CD4-positive, alpha-beta T cell treated with Interleukin-12 subunit alpha and Interleukin-12 subunit beta, for 1 hour (primary cell): ENCODE results near the gene CERK.

Source experiments
- DNase-seq: peaks from one replicate; pipeline ENCODE4 v3.0.0-alpha.2; 2020

CERK gene

GRCh38 chr22:46764779-46765485 lies 26.9 kb upstream of the CERK start:
- DNase-seq: no peak

GRCh38 chr22:46764140-46764680 lies 26.2 kb upstream of the CERK start:
- no peak for DNase-seq

GRCh38 chr22:46763051-46763705 lies 25.1 kb upstream of the CERK start:
- DNase-seq: peak; percentile 58

GRCh38 chr22:46762238-46763050 lies 24.4 kb upstream of the CERK start, which contains the start of gene TBC1D22A:
Gene TBC1D22A, plus strand, starts transcription at chr22:46762650. Its CDS starts 137 bp downstream, at chr22:46762787.
- DNase-seq: peak; percentile 95

GRCh38 chr22:46761539-46762237 lies 23.6 kb upstream of the CERK start:
- DNase-seq: no peak

GRCh38 chr22:46761017-46761416 lies 23.0 kb upstream of the CERK start:
- no peak for DNase-seq

GRCh38 chr22:46758867-46759290 lies 20.8 kb upstream of the CERK start:
- peak; percentile 70 for DNase-seq

- DNase-seq: no peak
Observed at GRCh38 chr22:46758121-46758520, 20.1 kb upstream of the CERK start.

- DNase-seq: no peak
Observed at GRCh38 chr22:46757104-46757503, 19.1 kb upstream of the CERK start.

- no peak for DNase-seq
Observed at GRCh38 chr22:46756097-46756496, 18.0 kb upstream of the CERK start.

GRCh38 chr22:46755525-46755924 lies 17.5 kb upstream of the CERK start:
- no peak for DNase-seq

- DNase-seq: no peak
Observed at GRCh38 chr22:46754826-46755225, 16.8 kb upstream of the CERK start.

- no peak for DNase-seq
Observed at GRCh38 chr22:46754110-46754799, 16.2 kb upstream of the CERK start.

- DNase-seq: no peak
Observed at GRCh38 chr22:46753761-46754109, 15.7 kb upstream of the CERK start.

- DNase-seq: no peak
Observed at GRCh38 chr22:46753360-46753759, 15.3 kb upstream of the CERK start.

- DNase-seq: no peak
Observed at GRCh38 chr22:46752988-46753310, 14.9 kb upstream of the CERK start.

- no peak for DNase-seq
Observed at GRCh38 chr22:46752286-46752987, 14.4 kb upstream of the CERK start.

- DNase-seq: no peak
Observed at GRCh38 chr22:46750863-46751443, 12.9 kb upstream of the CERK start.

- DNase-seq: no peak
Observed at GRCh38 chr22:46750530-46750800, 12.4 kb upstream of the CERK start.

GRCh38 chr22:46749682-46750529 lies 11.9 kb upstream of the CERK start:
- DNase-seq: no peak
